GM23338 (cell line): ENCODE results near the gene SMTN.
"Not testable (repeated sequence)": the region's sequence is repeated elsewhere in the genome, so short reads cannot be mapped to it uniquely, and the experiment has no call there.

Source experiments
- CTCF ChIP-seq, 2 experiments: fragments of 200-600 bp in 1 of 2; sonication (generic) in 1 of 2; conservative IDR thresholded peaks; 2 replicates each; pipeline versions ENCODE4 v1.5.1 to v1.6.1; 2016 to 2017; ENCODE audit warnings: antibody characterized with exemption in 2 of 2, low read depth in 2 of 2, mild to moderate bottlenecking in 2 of 2, moderate library complexity in 1 of 2
- ETS1 ChIP-seq: IDR thresholded peaks from 2 replicates; pipeline ENCODE4 v1.6.1; 2016; ENCODE audit warnings: antibody characterized with exemption
- EZH2 ChIP-seq: fragments of 200-600 bp; sonication (generic); IDR thresholded peaks from one replicate; pipeline ENCODE4 v1.8.0; 2017; ENCODE audit warnings: antibody characterized with exemption, mild to moderate bottlenecking, low read depth; ENCODE audit not compliant: unreplicated experiment
- JUNB ChIP-seq: IDR thresholded peaks from one replicate; pipeline ENCODE4 v1.6.1; 2016; ENCODE audit warnings: antibody characterized with exemption; ENCODE audit not compliant: unreplicated experiment
- POLR2AphosphoS5 ChIP-seq: IDR thresholded peaks from 2 replicates; pipeline ENCODE4 v1.6.1; 2016; ENCODE audit warnings: antibody characterized with exemption, low read depth

- not testable (repeated sequence) for TF ChIP-seq ETS1; CTCF (conservative IDR thresholded peaks at IDR 0.05; ENCODE audit: low read depth in 2 of 2); JUNB; POLR2AphosphoS5; EZH2
Measured at GRCh38 chr22:31073545-31074145, 7.5 kb upstream of the SMTN start.
